NB4 (cell line): ENCODE results near the gene GMEB1.
A peak's percentile ranks its signal among the peaks of the same experiment; 100 is the strongest.
"Not testable (repeated sequence)": the region's sequence is repeated elsewhere in the genome, so short reads cannot be mapped to it uniquely, and the experiment has no call there.

Experiments
- DNase-seq: peaks from one replicate; pipeline ENCODE4 v3.0.0; 2010; ENCODE audit warnings: low read depth
- H3K4me3 ChIP-seq: one replicate; pipeline ENCODE4 v1.5.1; 2011; ENCODE audit warnings: mild to moderate bottlenecking, low read depth, low read length, moderate library complexity
- CTCF ChIP-seq: IDR thresholded peaks from one replicate; pipeline ENCODE4 v1.5.1; 2012; ENCODE audit warnings: low read depth, low read length
- MAX ChIP-seq: IDR thresholded peaks from 2 replicates; pipeline ENCODE4 v1.6.1; 2011; ENCODE audit warnings: low read depth, low read length
- MYC ChIP-seq: IDR thresholded peaks from 2 replicates; pipeline ENCODE4 v1.6.1; 2011; ENCODE audit warnings: low read depth, low read length
- POLR2A ChIP-seq: IDR thresholded peaks from 2 replicates; pipeline ENCODE4 v1.6.1; 2011; ENCODE audit warnings: mild to moderate bottlenecking; ENCODE audit not compliant: insufficient read length; ENCODE audit errors: extremely low read depth

The GMEB1 gene

DNA sequence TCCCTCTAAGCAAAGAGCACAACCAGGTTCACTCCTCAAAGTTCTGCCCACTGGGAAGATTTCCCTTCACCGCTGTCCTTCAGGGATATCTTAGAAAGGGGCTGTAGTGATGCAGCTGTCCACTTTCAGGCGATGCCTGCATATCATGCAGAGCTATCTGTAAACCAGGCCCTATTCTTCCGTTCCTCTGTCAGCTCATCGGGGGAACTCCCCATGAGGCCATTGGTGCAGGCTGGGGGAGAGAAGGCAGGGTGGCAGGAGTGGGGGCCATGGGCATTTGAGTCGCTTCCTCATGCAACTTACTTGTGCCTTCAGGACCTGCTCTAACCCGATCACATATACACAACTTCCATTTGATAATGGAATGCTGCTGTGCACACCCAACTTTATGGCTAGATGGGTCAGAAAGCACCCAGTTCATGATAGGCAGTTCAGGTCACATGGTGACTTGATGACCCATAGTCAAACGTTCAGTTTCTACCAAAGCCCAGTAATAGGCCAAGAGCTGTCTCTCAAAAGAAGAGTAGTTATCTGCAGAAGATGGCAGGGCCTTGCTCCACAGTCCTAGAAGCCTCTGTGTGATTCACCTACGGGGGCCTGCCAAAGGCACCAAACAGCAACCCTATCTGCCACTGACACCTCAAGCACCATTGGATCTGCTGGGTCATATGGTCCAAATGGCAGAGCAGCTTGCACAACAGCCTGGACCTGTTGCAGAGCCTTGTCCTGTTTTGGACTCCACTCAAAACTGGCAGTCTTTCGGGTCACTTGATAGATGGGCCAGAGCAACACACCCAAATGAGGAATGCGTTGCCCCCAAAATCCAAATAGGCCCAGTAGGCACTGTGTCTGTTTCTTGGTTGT is 12.9 kb upstream of the GMEB1 start:
- not testable (repeated sequence) for H3K4me3 ChIP-seq, DNase-seq

GRCh38 chr1:28656335-28656734 is 12.2 kb upstream of the GMEB1 start:
- DNase-seq: no peak
- H3K4me3 ChIP-seq: no peak overlapping the region
- no peak for TF ChIP-seq MAX
- TF ChIP-seq MYC: no peak
- no peak for TF ChIP-seq POLR2A
- TF ChIP-seq CTCF: no peak

DNA sequence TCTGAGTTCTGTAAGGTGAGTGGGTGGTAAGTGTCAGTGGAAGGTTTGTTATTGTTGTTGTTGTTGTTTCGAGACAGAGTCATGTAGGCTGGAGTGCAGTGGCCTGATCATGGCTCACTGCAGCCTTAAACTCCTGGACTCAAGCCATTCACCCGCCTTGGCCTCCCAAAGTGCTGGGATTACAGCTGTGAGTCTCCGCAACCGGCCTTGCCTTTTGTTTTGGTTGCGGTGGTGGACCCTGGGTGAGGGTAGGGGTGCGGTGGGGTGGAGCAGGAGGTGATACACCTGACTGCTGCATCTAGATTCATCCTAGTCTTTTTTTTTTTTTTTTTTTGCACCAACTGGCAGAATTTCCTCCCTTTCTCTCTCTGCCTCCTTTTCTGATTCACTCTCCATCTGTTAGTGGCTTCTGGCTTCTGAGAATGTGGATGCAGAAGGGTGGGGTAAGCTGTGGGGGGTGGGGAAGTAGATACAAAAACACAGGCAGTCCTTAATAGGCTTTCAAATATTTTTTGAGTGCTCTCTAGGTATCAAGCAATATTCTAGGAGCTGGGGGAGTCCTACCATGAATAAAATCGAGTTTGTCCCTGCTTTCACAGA is 4.6 kb upstream of the GMEB1 start:
- H3K4me3 ChIP-seq: no peak overlapping the region
- no peak for TF ChIP-seq CTCF
- TF ChIP-seq POLR2A: no peak
- no peak for TF ChIP-seq MYC
- TF ChIP-seq MAX: no peak
- no peak for DNase-seq

- DNase-seq: no peak
- no peak for TF ChIP-seq CTCF
- TF ChIP-seq POLR2A: no peak
- no peak overlapping the region for H3K4me3 ChIP-seq
Measured at GRCh38 chr1:28666806-28667205, 1.8 kb upstream of the GMEB1 start.

- TF ChIP-seq MYC: peak; percentile 3; the same call in 1 of the 2 replicates
- TF ChIP-seq MAX: no peak
- TF ChIP-seq POLR2A: peak; percentile 45
- peak; percentile 57 for DNase-seq
- peak overlapping the region; percentile 71 for H3K4me3 ChIP-seq
Measured at GRCh38 chr1:28668956-28669723, 556 bp downstream of the GMEB1 start.

- no peak for DNase-seq
- H3K4me3 ChIP-seq: no peak overlapping the region
- TF ChIP-seq MYC: no peak
- TF ChIP-seq POLR2A: no peak
- TF ChIP-seq MAX: no peak
- no peak for TF ChIP-seq CTCF
Measured at GRCh38 chr1:28671254-28671780, 2.7 kb downstream of the GMEB1 start.

DNA sequence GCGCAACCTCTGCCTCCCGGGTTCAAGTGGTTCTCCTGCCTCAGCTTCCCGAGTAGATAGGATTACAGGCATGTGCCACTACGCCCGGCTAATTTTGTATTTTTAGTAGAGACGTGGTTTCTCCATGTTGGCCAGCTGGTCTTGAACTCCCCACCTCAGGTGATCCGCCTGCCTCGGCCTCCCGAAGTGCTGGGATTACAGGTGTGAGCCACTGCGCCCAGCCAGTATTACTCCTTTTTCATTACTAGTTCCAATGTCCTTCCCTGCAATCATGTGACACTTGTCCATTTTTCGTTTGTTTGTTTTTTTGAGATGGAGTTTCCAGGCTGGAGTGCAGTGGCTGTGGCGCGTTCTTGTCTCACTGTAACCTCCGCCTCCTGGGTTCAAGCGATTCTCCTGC is 4.4 kb downstream of the GMEB1 start:
- DNase-seq, H3K4me3 ChIP-seq: not testable (repeated sequence)
